Panc1 (cell line): ENCODE data around the gene IGF1R. TPM values are rescaled to one million over a fixed set of nuclear protein-coding genes. Genes with fewer than 3 reads are reported as not detected.

ENCODE experiments used
- ATAC-seq: fragments of 200-7000 bp; cut with Tn5 transposase; 2 replicates; pipeline ENCODE4 v1.9.1; 2020; ENCODE audit warnings: mild to moderate bottlenecking, moderate library complexity
- BruUV-seq: library from RNA; stranded (reverse); fragments of 400-500 nt; replicated peaks from 2 replicates; lab custom pipeline; 2021; lab: Mats Ljungman, UMichigan
- CTCF ChIA-PET: fragments of 300-600 bp; sonication (Branson Sonifier 250); formaldehyde crosslinking; loops from one replicate; lab custom pipeline; 2022; ENCODE audit warnings: antibody characterized with exemption; lab: Charles Lee
- POLR2A ChIA-PET: fragments of 300-600 bp; sonication (Branson Sonifier 250); formaldehyde crosslinking; loops from one replicate; lab custom pipeline; 2022; ENCODE audit warnings: antibody characterized with exemption; lab: Charles Lee
- DNase-seq: peaks from one replicate; pipeline ENCODE4 v3.0.0-alpha.2; 2010; ENCODE audit warnings: low read depth, low spot score
- H3K27ac ChIP-seq: 2 replicates; pipeline ENCODE4 v1.5.1; 2011; ENCODE audit warnings: mild to moderate bottlenecking, low read length, inconsistent platforms
- H3K27me3 ChIP-seq: fragments of 200-500 bp; sonication (Bioruptor generic); 2 replicates; pipeline ENCODE4 v1.6.0; 2014; ENCODE audit warnings: low read length, inconsistent platforms; ENCODE audit not compliant: control insufficient read depth, insufficient read depth
- H3K36me3 ChIP-seq: fragments of 200-500 bp; sonication (Bioruptor generic); 2 replicates; pipeline ENCODE4 v1.5.1; 2014; ENCODE audit warnings: inconsistent platforms, mild to moderate bottlenecking, low read length, moderate library complexity; ENCODE audit not compliant: control insufficient read depth, insufficient read depth
- H3K4me1 ChIP-seq: 2 replicates; pipeline ENCODE4 v1.5.1; 2011; ENCODE audit warnings: inconsistent platforms, mild to moderate bottlenecking, low read length, moderate library complexity; ENCODE audit not compliant: control insufficient read depth, insufficient read depth
- H3K4me3 ChIP-seq, 2 experiments: 2 replicates each; pipeline ENCODE4 v1.5.1; 2011 to 2012; ENCODE audit warnings: low read depth in 2 of 2, low read length in 2 of 2, mild to moderate bottlenecking in 2 of 2, inconsistent platforms in 1 of 2, moderate library complexity in 1 of 2
- H3K9me3 ChIP-seq: fragments of 200-500 bp; sonication (Bioruptor generic); 2 replicates; pipeline ENCODE4 v1.5.1; 2014; ENCODE audit warnings: low read depth, mild to moderate bottlenecking, inconsistent platforms, low read length, moderate library complexity; ENCODE audit not compliant: control insufficient read depth, insufficient read depth
- POLR2AphosphoS5 ChIP-seq: IDR thresholded peaks from 2 replicates; pipeline ENCODE4 v1.6.1; 2012; ENCODE audit warnings: mild to moderate bottlenecking, low read depth, low read length, moderate library complexity
- SIN3A ChIP-seq: IDR thresholded peaks from 2 replicates; pipeline ENCODE4 v1.6.1; 2012; ENCODE audit warnings: low read depth, mild to moderate bottlenecking, low read length, moderate library complexity, borderline replicate concordance; ENCODE audit not compliant: insufficient read depth
- TCF7L2 ChIP-seq: IDR thresholded peaks from 2 replicates; pipeline ENCODE4 v1.6.1; 2011; ENCODE audit warnings: mild to moderate bottlenecking, low read depth, low read length, inconsistent platforms
- in situ Hi-C: cut with HindIII; loops from 2 replicates; pipeline ENCODE4 v1.10.0; 2016; ENCODE audit warnings: low sequenced_read_pairs, low pct_unique_long_range_greater_than_20kb
- intact Hi-C: fragments of 100-400 bp; cut with micrococcal nuclease; formaldehyde crosslinking; loops from one replicate; pipeline ENCODE4 v1.10.0; 2022; ENCODE audit not compliant: unreplicated experiment
- total RNA-seq: library from RNA; stranded (reverse); gene quantifications from one replicate; pipeline ENCODE4 v1.2.1, GENCODE V29; 2021; ENCODE audit not compliant: unreplicated experiment
- TF ChIP-seq, protein P1 (sequence below), 2 experiments: IDR thresholded peaks; 2 replicates each; pipeline ENCODE4 v1.6.1; 2011 to 2012; ENCODE audit warnings: low read depth in 2 of 2, control low read depth in 1 of 2, low read length in 1 of 2, mild to moderate bottlenecking in 1 of 2, moderate library complexity in 1 of 2; ENCODE audit not compliant: insufficient read depth in 1 of 2
- TF ChIP-seq, protein P2 (sequence below): fragments of 450-650 bp; IDR thresholded peaks from 2 replicates; pipeline ENCODE4 v1.5.1; 2017; ENCODE audit warnings: mild to moderate bottlenecking

The IGF1R gene
- total RNA-seq, 1 experiment from 2014 or later, result 77.1 TPM

DNA sequence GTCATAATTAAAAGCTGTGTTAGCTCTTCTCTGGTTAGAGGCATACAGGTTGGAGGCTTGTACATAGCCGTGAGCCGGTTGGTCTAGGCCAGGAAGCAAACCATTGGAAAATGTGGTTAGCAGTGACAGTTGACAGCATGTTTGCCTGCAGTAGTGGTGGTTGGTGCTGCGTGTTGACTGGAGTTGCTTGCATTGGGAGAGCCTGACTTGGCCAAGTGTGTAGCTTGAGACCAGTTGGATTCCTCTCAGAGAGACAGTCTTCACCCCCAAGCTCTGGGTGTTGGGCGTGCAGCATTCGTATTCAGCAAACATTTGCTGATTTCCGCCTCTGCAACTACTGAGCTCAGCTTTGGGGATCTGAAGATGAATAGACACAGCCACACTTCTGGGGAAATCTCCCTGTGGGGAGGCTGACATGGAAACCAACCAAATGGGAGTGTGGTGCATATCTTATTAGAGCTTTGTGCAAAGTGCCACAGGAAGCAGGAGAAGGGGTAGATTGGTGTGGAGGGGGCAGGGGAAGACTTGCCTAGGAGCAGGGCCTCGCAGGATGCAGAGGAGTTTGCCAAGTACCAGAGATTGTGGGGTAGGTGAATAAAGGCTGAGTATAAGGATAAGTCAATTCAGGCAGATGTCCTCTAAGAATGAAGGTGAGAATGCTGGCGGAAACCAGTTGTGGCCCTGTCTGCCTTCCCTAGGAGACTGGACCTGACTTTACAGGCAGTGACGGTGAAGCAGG lies 83.5 kb downstream of the IGF1R start:
- no peak for DNase-seq
- ATAC-seq, result no peak
- Histone ChIP-seq H3K4me3 (no peak overlapping the region), H3K9me3 (no peaks in the 10 kb centered on the region), H3K27ac (peak overlapping the region; percentile 98), H3K4me1 (peaks cover 63% of the 10 kb centered on the region), H3K36me3 (no peaks in the 10 kb centered on the region), H3K27me3 (no peaks in the 10 kb centered on the region)
- BruUV-seq, result no TSS peak
- POLR2A ChIA-PET, result interaction anchor here (0.6 to 1.2 kb wide), 2 partner anchors 212 to 871 kb away, joined by 3 to 4 read pairs; no protein-coding TSS in a partner anchor
- no peak for TF ChIP-seq TCF7L2
- TF ChIP-seq, protein P1, sequence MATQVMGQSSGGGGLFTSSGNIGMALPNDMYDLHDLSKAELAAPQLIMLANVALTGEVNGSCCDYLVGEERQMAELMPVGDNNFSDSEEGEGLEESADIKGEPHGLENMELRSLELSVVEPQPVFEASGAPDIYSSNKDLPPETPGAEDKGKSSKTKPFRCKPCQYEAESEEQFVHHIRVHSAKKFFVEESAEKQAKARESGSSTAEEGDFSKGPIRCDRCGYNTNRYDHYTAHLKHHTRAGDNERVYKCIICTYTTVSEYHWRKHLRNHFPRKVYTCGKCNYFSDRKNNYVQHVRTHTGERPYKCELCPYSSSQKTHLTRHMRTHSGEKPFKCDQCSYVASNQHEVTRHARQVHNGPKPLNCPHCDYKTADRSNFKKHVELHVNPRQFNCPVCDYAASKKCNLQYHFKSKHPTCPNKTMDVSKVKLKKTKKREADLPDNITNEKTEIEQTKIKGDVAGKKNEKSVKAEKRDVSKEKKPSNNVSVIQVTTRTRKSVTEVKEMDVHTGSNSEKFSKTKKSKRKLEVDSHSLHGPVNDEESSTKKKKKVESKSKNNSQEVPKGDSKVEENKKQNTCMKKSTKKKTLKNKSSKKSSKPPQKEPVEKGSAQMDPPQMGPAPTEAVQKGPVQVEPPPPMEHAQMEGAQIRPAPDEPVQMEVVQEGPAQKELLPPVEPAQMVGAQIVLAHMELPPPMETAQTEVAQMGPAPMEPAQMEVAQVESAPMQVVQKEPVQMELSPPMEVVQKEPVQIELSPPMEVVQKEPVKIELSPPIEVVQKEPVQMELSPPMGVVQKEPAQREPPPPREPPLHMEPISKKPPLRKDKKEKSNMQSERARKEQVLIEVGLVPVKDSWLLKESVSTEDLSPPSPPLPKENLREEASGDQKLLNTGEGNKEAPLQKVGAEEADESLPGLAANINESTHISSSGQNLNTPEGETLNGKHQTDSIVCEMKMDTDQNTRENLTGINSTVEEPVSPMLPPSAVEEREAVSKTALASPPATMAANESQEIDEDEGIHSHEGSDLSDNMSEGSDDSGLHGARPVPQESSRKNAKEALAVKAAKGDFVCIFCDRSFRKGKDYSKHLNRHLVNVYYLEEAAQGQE (IDR thresholded peaks at IDR 0.05; ENCODE audit: insufficient read depth in 1 of 2, low read depth in 2 of 2, low read length in 1 of 2), result no peak
- no peak for TF ChIP-seq POLR2AphosphoS5
- TF ChIP-seq, protein P2, sequence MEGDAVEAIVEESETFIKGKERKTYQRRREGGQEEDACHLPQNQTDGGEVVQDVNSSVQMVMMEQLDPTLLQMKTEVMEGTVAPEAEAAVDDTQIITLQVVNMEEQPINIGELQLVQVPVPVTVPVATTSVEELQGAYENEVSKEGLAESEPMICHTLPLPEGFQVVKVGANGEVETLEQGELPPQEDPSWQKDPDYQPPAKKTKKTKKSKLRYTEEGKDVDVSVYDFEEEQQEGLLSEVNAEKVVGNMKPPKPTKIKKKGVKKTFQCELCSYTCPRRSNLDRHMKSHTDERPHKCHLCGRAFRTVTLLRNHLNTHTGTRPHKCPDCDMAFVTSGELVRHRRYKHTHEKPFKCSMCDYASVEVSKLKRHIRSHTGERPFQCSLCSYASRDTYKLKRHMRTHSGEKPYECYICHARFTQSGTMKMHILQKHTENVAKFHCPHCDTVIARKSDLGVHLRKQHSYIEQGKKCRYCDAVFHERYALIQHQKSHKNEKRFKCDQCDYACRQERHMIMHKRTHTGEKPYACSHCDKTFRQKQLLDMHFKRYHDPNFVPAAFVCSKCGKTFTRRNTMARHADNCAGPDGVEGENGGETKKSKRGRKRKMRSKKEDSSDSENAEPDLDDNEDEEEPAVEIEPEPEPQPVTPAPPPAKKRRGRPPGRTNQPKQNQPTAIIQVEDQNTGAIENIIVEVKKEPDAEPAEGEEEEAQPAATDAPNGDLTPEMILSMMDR, result no peak
- in situ Hi-C loops (no loop called here), intact Hi-C loops (no loop called here)
- CTCF ChIA-PET, result no interaction called here

DNA sequence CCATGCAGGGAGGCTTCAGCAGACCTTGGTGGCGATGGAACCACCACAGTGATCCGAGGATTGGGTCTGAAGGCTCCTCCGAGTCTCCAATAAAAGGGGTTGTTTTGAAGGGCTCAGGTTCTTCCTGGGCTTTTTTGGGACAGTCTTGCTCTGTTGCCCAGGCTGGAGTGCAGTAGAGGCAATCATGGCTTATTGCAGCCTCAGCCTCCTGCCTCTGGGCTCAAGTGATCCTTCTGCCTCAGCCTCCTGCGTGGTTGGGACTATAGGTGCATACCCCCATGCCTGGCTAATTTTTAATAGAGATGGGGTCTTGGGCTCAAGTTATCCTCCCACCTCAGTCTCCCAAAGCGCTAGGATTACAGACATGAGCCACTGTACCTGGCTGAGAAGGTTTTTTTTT lies 84.8 kb downstream of the IGF1R start:
- ChIA-PET CTCF (no interaction called here), POLR2A (no interaction called here)
- H3K9me3 ChIP-seq, result no peaks in the 10 kb centered on the region
- no peaks in the 10 kb centered on the region for H3K27me3 ChIP-seq
- H3K36me3 ChIP-seq, result no peaks in the 10 kb centered on the region
- TF ChIP-seq, protein P1 (IDR thresholded peaks at IDR 0.05; ENCODE audit: insufficient read depth in 1 of 2, low read depth in 2 of 2, low read length in 1 of 2), result no peak
- TF ChIP-seq, protein P2, result no peak
- no peak for TF ChIP-seq TCF7L2
- TF ChIP-seq POLR2AphosphoS5, result no peak
- TF ChIP-seq SIN3A, result no peak
- in situ Hi-C loops, result no loop called here
- H3K4me3 ChIP-seq, result no peak overlapping the region
- no peak overlapping the region for H3K27ac ChIP-seq
- DNase-seq, result no peak
- H3K4me1 ChIP-seq, result peaks cover 53% of the 10 kb centered on the region
- BruUV-seq, result no TSS peak
- intact Hi-C loops, result no loop called here
- ATAC-seq, result no peak
